SU-DHL-6 (cell line): ENCODE measurements around the gene ZNF740.

Experiments used
- H2AFZ ChIP-seq: fragments of 200-600 bp; sonication (generic); 2 replicates; pipeline ENCODE4 v1.6.1; 2014; ENCODE audit warnings: low read depth, mild to moderate bottlenecking, moderate library complexity, mixed read lengths, antibody characterized with exemption, low read length; ENCODE audit not compliant: severe bottlenecking
- H3F3A ChIP-seq: fragments of 200-600 bp; shearing (Covaris generic); 2 replicates; pipeline ENCODE4 v1.6.0; 2016; ENCODE audit warnings: antibody characterized with exemption, mild to moderate bottlenecking; ENCODE audit not compliant: insufficient read depth
- H3K27ac ChIP-seq: fragments of 200-600 bp; sonication (generic); 2 replicates; pipeline ENCODE4 v1.5.1; 2016; ENCODE audit warnings: low read depth, mild to moderate bottlenecking, low read length, moderate library complexity, mixed read lengths
- H3K27me3 ChIP-seq: fragments of 200-600 bp; sonication (generic), shearing (Covaris generic); 2 replicates; pipeline ENCODE4 v1.6.0; 2014; ENCODE audit warnings: mild to moderate bottlenecking, low read length
- H3K36me3 ChIP-seq: fragments of 200-600 bp; sonication (generic); 2 replicates; pipeline ENCODE4 v1.6.1; 2014; ENCODE audit warnings: mild to moderate bottlenecking, low read length, mixed read lengths
- H3K4me2 ChIP-seq: fragments of 300-600, 200-600 bp; shearing (Covaris generic), sonication (generic); 2 replicates; pipeline ENCODE4 v1.6.0; 2014; ENCODE audit warnings: low read length, low read depth, mild to moderate bottlenecking; ENCODE audit not compliant: poor library complexity, severe bottlenecking
- H3K4me3 ChIP-seq: fragments of 200-600 bp; sonication (generic); 2 replicates; pipeline ENCODE4 v1.5.1; 2014; ENCODE audit warnings: antibody characterized with exemption, low read length, mild to moderate bottlenecking, mixed read lengths; ENCODE audit not compliant: insufficient read depth, poor library complexity, severe bottlenecking
- H3K79me2 ChIP-seq: fragments of 200-600 bp; sonication (generic); 2 replicates; pipeline ENCODE4 v1.6.1; 2014; ENCODE audit warnings: mild to moderate bottlenecking, low read length, moderate library complexity; ENCODE audit not compliant: insufficient read depth
- H3K9ac ChIP-seq: fragments of 200-600 bp; sonication (generic); 2 replicates; pipeline ENCODE4 v1.7.0; 2014; ENCODE audit warnings: mild to moderate bottlenecking, low read length
- H3K9me2 ChIP-seq: fragments of 200-600 bp; sonication (generic); replicated peaks from 2 replicates; pipeline ENCODE4 v1.6.1; 2014; ENCODE audit warnings: low read length; ENCODE audit not compliant: insufficient read depth
- H3K9me3 ChIP-seq: fragments of 200-600 bp; sonication (generic); 2 replicates; pipeline ENCODE4 v1.6.1; 2014; ENCODE audit warnings: low read length, mixed read lengths; ENCODE audit not compliant: insufficient read depth
- H4K20me1 ChIP-seq: fragments of 200-600 bp; sonication (generic); 2 replicates; pipeline ENCODE4 v1.6.1; 2014; ENCODE audit warnings: low read depth, mild to moderate bottlenecking, antibody characterized with exemption, low read length, moderate library complexity, mixed read lengths
- CTCF ChIP-seq: fragments of 200-600 bp; sonication (generic); IDR thresholded peaks from one replicate; pipeline ENCODE4 v1.5.1; 2017; ENCODE audit warnings: antibody characterized with exemption, mild to moderate bottlenecking, low read length, moderate library complexity; ENCODE audit not compliant: insufficient read depth, poor library complexity, severe bottlenecking
- EZH2phosphoT487 ChIP-seq: fragments of 200-600 bp; sonication (generic), shearing (Covaris generic); conservative IDR thresholded peaks from 2 replicates; pipeline ENCODE4 v1.6.1; 2018; ENCODE audit warnings: mild to moderate bottlenecking, antibody characterized with exemption, low read length, moderate library complexity, mixed read lengths

The ZNF740 gene

GRCh38 chr12:53187145-53187899, 6.8 kb downstream of the ZNF740 start:
- H3K36me3 ChIP-seq = peaks cover 9% of the 10 kb centered on the region; the same call in 1 of the 2 replicates
- peaks cover 16% of the 10 kb centered on the region for H3F3A ChIP-seq
- H3K9me2 ChIP-seq = no peaks in the 10 kb centered on the region
- no peak overlapping the region for H3K4me2 ChIP-seq
- no peaks in the 10 kb centered on the region for H3K9me3 ChIP-seq
- no peak for TF ChIP-seq EZH2phosphoT487
- no peak for TF ChIP-seq CTCF
- no peaks in the 10 kb centered on the region for H3K27me3 ChIP-seq
- no peak overlapping the region for H3K27ac ChIP-seq
- H2AFZ ChIP-seq = no peak overlapping the region
- H3K4me3 ChIP-seq = no peak overlapping the region
- H3K9ac ChIP-seq = no peak overlapping the region
- H4K20me1 ChIP-seq = no peaks in the 10 kb centered on the region
- 0 out of 2 replicates have a peak, but pooled peaks cover 5% of the 10 kb centered on the region for H3K79me2 ChIP-seq

- Histone ChIP-seq H3F3A (peaks cover 13% of the 10 kb centered on the region), H3K27me3 (no peaks in the 10 kb centered on the region), H3K9me3 (no peaks in the 10 kb centered on the region), H3K79me2 (no peaks in the 10 kb centered on the region), H3K9me2 (no peaks in the 10 kb centered on the region), H4K20me1 (no peaks in the 10 kb centered on the region), H3K9ac (no peak overlapping the region), H3K27ac (no peak overlapping the region), H3K36me3 (peaks cover 4% of the 10 kb centered on the region; the same call in 1 of the 2 replicates), H3K4me3 (no peak overlapping the region), H2AFZ (no peak overlapping the region), H3K4me2 (no peak overlapping the region)
- no peak for TF ChIP-seq EZH2phosphoT487
- TF ChIP-seq CTCF = peak; percentile 73
Observed at GRCh38 chr12:53190108-53190729, 9.7 kb downstream of the ZNF740 start.

- Histone ChIP-seq H3K9ac (no peak overlapping the region), H3K27ac (no peak overlapping the region), H2AFZ (no peak overlapping the region), H3K36me3 (no peaks in the 10 kb centered on the region; the same call in 1 of the 2 replicates), H3K4me3 (no peak overlapping the region), H4K20me1 (no peaks in the 10 kb centered on the region), H3F3A (peaks cover 13% of the 10 kb centered on the region), H3K9me2 (no peaks in the 10 kb centered on the region), H3K9me3 (no peaks in the 10 kb centered on the region), H3K27me3 (no peaks in the 10 kb centered on the region), H3K79me2 (no peaks in the 10 kb centered on the region), H3K4me2 (no peak overlapping the region)
- TF ChIP-seq CTCF (no peak), EZH2phosphoT487 (no peak)
Observed at GRCh38 chr12:53191096-53191884, 10.8 kb downstream of the ZNF740 start.
